ENCODE measurements around the gene MINK1. TPM values are rescaled to one million over a fixed set of nuclear protein-coding genes. Genes with fewer than 3 reads are reported as not detected.

Gene MINK1
- total RNA-seq, 3 donors from 2014 or later: 25.9 to 58.7 (median 42.0) TPM

DNA sequence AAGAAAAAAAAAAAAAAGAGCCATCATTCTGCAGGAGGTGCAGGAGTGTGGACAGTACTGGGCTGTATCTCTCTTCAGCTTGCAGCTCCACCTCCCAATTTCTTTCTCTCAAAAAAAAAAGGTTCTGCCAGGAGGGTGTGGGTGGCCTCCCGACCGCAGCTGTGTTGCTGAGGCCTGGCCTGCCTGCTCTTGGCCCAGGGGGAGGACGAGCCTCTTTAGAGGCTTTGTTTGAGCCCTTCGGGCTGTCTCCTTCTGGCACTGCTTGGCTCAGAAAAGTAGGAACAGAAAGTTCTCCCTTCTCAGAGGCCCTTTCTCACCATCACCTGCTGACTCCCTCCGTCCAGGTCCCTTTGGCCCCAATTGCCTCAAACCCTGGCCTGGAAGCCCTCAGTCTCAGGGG is 43.9 kb downstream of the MINK1 start:
- no peak overlapping the region for H3K4me3 ChIP-seq
- H3K36me3 ChIP-seq: no peaks in the 10 kb centered on the region
- TF ChIP-seq POLR2A (IDR thresholded peaks at IDR 0.05): no peak
- TF ChIP-seq, protein P1, sequence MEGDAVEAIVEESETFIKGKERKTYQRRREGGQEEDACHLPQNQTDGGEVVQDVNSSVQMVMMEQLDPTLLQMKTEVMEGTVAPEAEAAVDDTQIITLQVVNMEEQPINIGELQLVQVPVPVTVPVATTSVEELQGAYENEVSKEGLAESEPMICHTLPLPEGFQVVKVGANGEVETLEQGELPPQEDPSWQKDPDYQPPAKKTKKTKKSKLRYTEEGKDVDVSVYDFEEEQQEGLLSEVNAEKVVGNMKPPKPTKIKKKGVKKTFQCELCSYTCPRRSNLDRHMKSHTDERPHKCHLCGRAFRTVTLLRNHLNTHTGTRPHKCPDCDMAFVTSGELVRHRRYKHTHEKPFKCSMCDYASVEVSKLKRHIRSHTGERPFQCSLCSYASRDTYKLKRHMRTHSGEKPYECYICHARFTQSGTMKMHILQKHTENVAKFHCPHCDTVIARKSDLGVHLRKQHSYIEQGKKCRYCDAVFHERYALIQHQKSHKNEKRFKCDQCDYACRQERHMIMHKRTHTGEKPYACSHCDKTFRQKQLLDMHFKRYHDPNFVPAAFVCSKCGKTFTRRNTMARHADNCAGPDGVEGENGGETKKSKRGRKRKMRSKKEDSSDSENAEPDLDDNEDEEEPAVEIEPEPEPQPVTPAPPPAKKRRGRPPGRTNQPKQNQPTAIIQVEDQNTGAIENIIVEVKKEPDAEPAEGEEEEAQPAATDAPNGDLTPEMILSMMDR (IDR thresholded peaks at IDR 0.05): no peak
- TF ChIP-seq POLR2AphosphoS5 (IDR thresholded peaks at IDR 0.05): no peak
- intact Hi-C loops (cut with DNase I; ENCODE audit: low total_unique reads): no loop called here
- no peaks in the 10 kb centered on the region for H3K9me3 ChIP-seq
- H3K27me3 ChIP-seq: no peaks in the 10 kb centered on the region
- H3K4me1 ChIP-seq: no peaks in the 10 kb centered on the region
- no peak overlapping the region for H3K27ac ChIP-seq
- no peak for DNase-seq (ENCODE audit: low spot score in 2 of 2)

DNA sequence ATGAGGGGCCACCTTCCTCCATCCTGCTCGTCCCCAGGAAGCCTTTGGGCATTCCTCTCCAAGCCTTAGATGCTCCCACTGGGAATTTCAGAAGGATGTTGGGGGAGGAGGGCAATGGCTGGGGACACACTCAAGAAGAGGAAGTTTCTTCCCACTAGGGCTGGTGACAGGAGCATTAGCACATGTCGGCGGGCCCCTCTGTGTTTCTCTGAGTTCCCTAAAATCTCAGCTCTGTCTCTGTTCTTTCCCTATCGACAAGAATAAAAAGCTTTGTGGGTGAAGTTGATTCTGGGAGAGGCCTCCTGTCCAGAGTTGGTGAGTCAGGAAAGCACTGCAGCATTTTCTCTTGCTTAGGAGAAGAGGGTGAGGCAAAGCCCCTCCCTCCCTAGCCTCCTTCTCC is 46.5 kb downstream of the MINK1 start:
- Histone ChIP-seq H3K27me3 (no peaks in the 10 kb centered on the region), H3K27ac (no peak overlapping the region), H3K36me3 (no peaks in the 10 kb centered on the region), H3K9me3 (no peaks in the 10 kb centered on the region), H3K4me1 (no peaks in the 10 kb centered on the region), H3K4me3 (no peak overlapping the region)
- intact Hi-C loops (cut with DNase I; ENCODE audit: low total_unique reads): no loop called here
- TF ChIP-seq, protein P1 (IDR thresholded peaks at IDR 0.05): no peak
- TF ChIP-seq POLR2AphosphoS5 (IDR thresholded peaks at IDR 0.05) (no peak), POLR2A (IDR thresholded peaks at IDR 0.05) (no peak)
- no peak for DNase-seq (ENCODE audit: low spot score in 2 of 2)

DNA sequence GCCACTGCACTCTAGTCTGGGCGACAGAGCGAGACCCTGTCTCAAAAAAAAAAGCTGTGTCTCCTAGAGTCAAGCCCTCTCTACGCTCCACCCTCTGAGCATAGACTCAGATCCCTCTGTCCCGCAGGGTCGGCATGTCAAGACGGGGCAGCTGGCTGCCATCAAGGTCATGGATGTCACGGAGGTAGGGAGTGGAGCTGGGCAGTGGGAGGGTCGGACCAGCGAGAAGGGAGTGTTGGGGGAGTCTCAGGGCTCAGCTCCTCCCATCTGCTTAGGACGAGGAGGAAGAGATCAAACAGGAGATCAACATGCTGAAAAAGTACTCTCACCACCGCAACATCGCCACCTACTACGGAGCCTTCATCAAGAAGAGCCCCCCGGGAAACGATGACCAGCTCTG is 47.7 kb downstream of the MINK1 start:
- H3K9me3 ChIP-seq: no peaks in the 10 kb centered on the region
- DNase-seq (ENCODE audit: low spot score in 2 of 2): no peak
- H3K27me3 ChIP-seq: no peaks in the 10 kb centered on the region
- no peaks in the 10 kb centered on the region for H3K36me3 ChIP-seq
- no peak overlapping the region for H3K4me3 ChIP-seq
- intact Hi-C loops (cut with DNase I; ENCODE audit: low total_unique reads): loop anchor here (10.0 kb wide), 1 partner anchor 146 kb away; the partner anchor contains the start of genes CXCL16, MED11 and ZMYND15
- no peaks in the 10 kb centered on the region for H3K4me1 ChIP-seq
- no peak overlapping the region for H3K27ac ChIP-seq
- no peak for TF ChIP-seq POLR2A (IDR thresholded peaks at IDR 0.05)
- TF ChIP-seq, protein P1 (IDR thresholded peaks at IDR 0.05): no peak
- TF ChIP-seq POLR2AphosphoS5 (IDR thresholded peaks at IDR 0.05): no peak

DNA sequence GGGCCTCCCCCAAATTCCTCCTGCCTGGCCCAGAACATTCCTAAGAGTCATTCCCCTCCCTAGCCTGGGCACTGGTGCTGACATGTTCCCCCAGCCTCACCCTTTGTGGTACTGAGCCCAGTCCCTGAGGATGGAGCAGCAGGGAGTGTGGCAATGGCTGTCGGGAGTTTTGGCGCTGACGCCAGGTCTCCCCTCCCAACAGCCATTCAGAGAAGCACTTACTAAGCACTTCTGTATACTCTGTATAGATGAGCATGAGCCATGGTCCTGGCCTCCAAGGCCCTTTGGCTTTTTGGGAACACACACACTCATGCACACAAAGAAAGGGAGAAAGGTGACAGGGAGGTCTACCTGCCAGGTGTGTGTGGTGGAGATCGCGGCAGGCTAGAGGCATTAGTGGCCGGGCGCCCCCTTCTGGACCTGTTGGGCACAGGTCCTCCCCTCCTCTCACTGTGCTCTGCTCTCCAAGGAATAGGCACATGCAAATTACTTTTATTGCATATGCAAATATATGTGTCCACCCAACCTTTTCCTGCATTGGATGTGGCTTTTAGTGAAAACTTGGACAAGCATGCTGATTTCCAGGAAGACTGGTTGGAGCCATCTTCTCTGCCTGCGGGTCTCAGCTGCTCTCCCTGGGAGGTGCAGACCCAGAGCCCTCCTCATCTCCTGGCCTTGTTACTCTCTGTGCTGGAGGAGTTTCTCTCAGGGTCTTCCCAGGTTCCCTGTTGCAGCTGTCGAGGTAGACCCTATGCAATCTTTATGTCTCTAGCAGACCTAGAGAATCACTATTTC is 48.8 kb downstream of the MINK1 start:
- Histone ChIP-seq H3K36me3 (no peaks in the 10 kb centered on the region), H3K27ac (no peak overlapping the region), H3K4me1 (no peaks in the 10 kb centered on the region), H3K27me3 (no peaks in the 10 kb centered on the region), H3K4me3 (no peak overlapping the region), H3K9me3 (no peaks in the 10 kb centered on the region)
- intact Hi-C loops (cut with DNase I; ENCODE audit: low total_unique reads): loop anchor here (10.0 kb wide), 1 partner anchor 147 kb away; the partner anchor contains the start of genes CXCL16, MED11 and ZMYND15
- TF ChIP-seq POLR2A (IDR thresholded peaks at IDR 0.05) (no peak), POLR2AphosphoS5 (IDR thresholded peaks at IDR 0.05) (peak in 1 of 3 donors; percentile 30)
- TF ChIP-seq, protein P1 (IDR thresholded peaks at IDR 0.05): peak; percentile 63 to 81 (median 74)
- peak; percentile 60 to 72 for DNase-seq (ENCODE audit: low spot score in 2 of 2)

DNA sequence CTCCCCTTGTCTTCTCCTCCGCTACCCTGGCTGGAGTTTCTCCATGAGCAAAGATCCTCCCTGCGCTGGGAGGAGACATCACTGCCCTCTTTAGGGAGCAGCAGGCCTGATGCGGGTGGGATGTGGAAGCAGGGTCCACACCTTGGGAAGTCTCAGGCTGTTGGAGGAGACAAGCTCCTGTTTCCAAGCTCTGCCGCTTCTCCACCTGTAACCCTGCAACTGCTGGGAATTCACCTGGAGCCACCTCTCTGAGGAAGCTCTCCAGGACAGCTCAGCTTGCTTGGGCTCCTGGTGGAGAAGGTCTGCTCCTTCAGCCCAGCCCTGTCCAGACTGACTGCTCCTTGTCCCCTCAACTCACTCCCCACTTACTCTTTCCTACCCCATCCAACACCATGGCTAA is 51.3 kb downstream of the MINK1 start:
- intact Hi-C loops (cut with DNase I; ENCODE audit: low total_unique reads): loop anchor here (10.0 kb wide), 1 partner anchor 150 kb away; the partner anchor contains the start of genes CXCL16, MED11 and ZMYND15
- Histone ChIP-seq H3K27me3 (no peaks in the 10 kb centered on the region), H3K36me3 (no peaks in the 10 kb centered on the region)

More for the DNA sequence above, 51.3 kb downstream of the MINK1 start:
- H3K4me3 ChIP-seq: no peak overlapping the region
- no peaks in the 10 kb centered on the region for H3K9me3 ChIP-seq
- H3K4me1 ChIP-seq: no peaks in the 10 kb centered on the region
- H3K27ac ChIP-seq: no peak overlapping the region
- no peak for DNase-seq (ENCODE audit: low spot score in 2 of 2)
- TF ChIP-seq, protein P1 (IDR thresholded peaks at IDR 0.05): no peak
- no peak for TF ChIP-seq POLR2A (IDR thresholded peaks at IDR 0.05)
- TF ChIP-seq POLR2AphosphoS5 (IDR thresholded peaks at IDR 0.05): no peak

Data from breast epithelium (tissue), 4 donors.